ENCODE data around the gene KCNS1. TPM values are rescaled to one million over a fixed set of nuclear protein-coding genes. Genes with fewer than 3 reads are reported as not detected.
A peak's percentile ranks its signal among the peaks of the same experiment; 100 is the strongest.

The KCNS1 gene
- total RNA-seq, 4 donors from 2014 or later = 0.21 to 0.22 TPM; not detected in 2

GRCh38 chr20:45113865-45114264, 12.9 kb upstream of the KCNS1 start:
- Histone ChIP-seq H3K27ac (no peak overlapping the region), H3K36me3 (no peaks in the 10 kb centered on the region), H3K9me3 (no peaks in the 10 kb centered on the region), H3K27me3 (no peaks in the 10 kb centered on the region), H3K4me1 (no peaks in the 10 kb centered on the region), H3K4me3 (no peak overlapping the region)
- 92 to 97% methylated on average over 3 of the region's 3 CpGs for WGBS, 2 donors
- TF ChIP-seq POLR2A (IDR thresholded peaks at IDR 0.05) (no peak), EP300 (IDR thresholded peaks at IDR 0.05) (no peak), CTCF (IDR thresholded peaks at IDR 0.05) (no peak)
- no peak for DNase-seq (ENCODE audit: low spot score in 2 of 2)

GRCh38 chr20:45112754-45113153, 11.8 kb upstream of the KCNS1 start:
- no peak for TF ChIP-seq EP300 (IDR thresholded peaks at IDR 0.05)
- TF ChIP-seq CTCF (IDR thresholded peaks at IDR 0.05) = no peak
- Histone ChIP-seq H3K27me3 (no peaks in the 10 kb centered on the region), H3K9me3 (no peaks in the 10 kb centered on the region)

GRCh38 chr20:45111799-45112471, 11.0 kb upstream of the KCNS1 start:
- TF ChIP-seq POLR2A (IDR thresholded peaks at IDR 0.05) (no peak), CTCF (IDR thresholded peaks at IDR 0.05) (peak; percentile 19 to 49 (median 31))
- DNase-seq (ENCODE audit: low spot score in 2 of 2) = no peak
- H3K27me3 ChIP-seq = no peaks in the 10 kb centered on the region

More at GRCh38 chr20:45112754-45113153, 11.8 kb upstream of the KCNS1 start:
- H3K27ac ChIP-seq = no peak overlapping the region
- H3K4me1 ChIP-seq = no peaks in the 10 kb centered on the region
- no peaks in the 10 kb centered on the region for H3K36me3 ChIP-seq
- no peak overlapping the region for H3K4me3 ChIP-seq
- no peak for DNase-seq (ENCODE audit: low spot score in 2 of 2)

GRCh38 chr20:45111285-45111684, 10.4 kb upstream of the KCNS1 start:
- DNase-seq (ENCODE audit: low spot score in 2 of 2) = no peak
- no peaks in the 10 kb centered on the region for H3K36me3 ChIP-seq
- no peaks in the 10 kb centered on the region for H3K27me3 ChIP-seq
- no peaks in the 10 kb centered on the region for H3K4me1 ChIP-seq
- no peak for TF ChIP-seq POLR2A (IDR thresholded peaks at IDR 0.05)
- WGBS, 2 donors = 74 to 80% methylated on average over 11 of the region's 11 CpGs
- no peak overlapping the region for H3K4me3 ChIP-seq
- no peak overlapping the region for H3K27ac ChIP-seq
- no peaks in the 10 kb centered on the region for H3K9me3 ChIP-seq

More at GRCh38 chr20:45111799-45112471, 11.0 kb upstream of the KCNS1 start:
- H3K4me1 ChIP-seq = no peaks in the 10 kb centered on the region
- WGBS, 2 donors = 50 to 56% methylated on average over 15 to 17 of the region's 17 CpGs
- no peak overlapping the region for H3K4me3 ChIP-seq
- no peaks in the 10 kb centered on the region for H3K9me3 ChIP-seq
- H3K27ac ChIP-seq = no peak overlapping the region
- no peaks in the 10 kb centered on the region for H3K36me3 ChIP-seq

GRCh38 chr20:45110301-45110700, 9.4 kb upstream of the KCNS1 start:
- H3K36me3 ChIP-seq = no peaks in the 10 kb centered on the region
- H3K4me1 ChIP-seq = no peaks in the 10 kb centered on the region
- no peaks in the 10 kb centered on the region for H3K9me3 ChIP-seq
- WGBS, 2 donors = 90 to 98% methylated on average over 5 to 7 of the region's 11 CpGs
- no peaks in the 10 kb centered on the region for H3K27me3 ChIP-seq
- H3K27ac ChIP-seq = no peak overlapping the region
- H3K4me3 ChIP-seq = no peak overlapping the region
- no peak for TF ChIP-seq POLR2A (IDR thresholded peaks at IDR 0.05)
- TF ChIP-seq EP300 (IDR thresholded peaks at IDR 0.05) = no peak
- no peak for TF ChIP-seq CTCF (IDR thresholded peaks at IDR 0.05)
- DNase-seq (ENCODE audit: low spot score in 2 of 2) = no peak

- 82% methylated on average over 8 of the region's 8 CpGs for WGBS, 2 donors
- DNase-seq (ENCODE audit: low spot score in 2 of 2) = no peak
- no peaks in the 10 kb centered on the region for H3K9me3 ChIP-seq
- H3K4me3 ChIP-seq = no peak overlapping the region
- TF ChIP-seq CTCF (IDR thresholded peaks at IDR 0.05) (no peak), POLR2A (IDR thresholded peaks at IDR 0.05) (no peak), EP300 (IDR thresholded peaks at IDR 0.05) (no peak)
- H3K27ac ChIP-seq = no peak overlapping the region
- H3K4me1 ChIP-seq = no peaks in the 10 kb centered on the region
- no peaks in the 10 kb centered on the region for H3K27me3 ChIP-seq
- H3K36me3 ChIP-seq = no peaks in the 10 kb centered on the region
Measured at GRCh38 chr20:45109634-45110033, 8.7 kb upstream of the KCNS1 start.

All from tibial nerve (tissue), 4 donors.